Stomach (tissue), 4 donors: Measurements from ENCODE around the gene RAPGEF1.

Experiments used
- EP300 ChIP-seq: sonication (generic); formaldehyde crosslinking; IDR thresholded peaks from one replicate; pipeline ENCODE4 v1.6.1; 2017; ENCODE audit warnings: antibody characterized with exemption
- POLR2A ChIP-seq, 4 donors: fragments of 450-650 bp; IDR thresholded peaks; one replicate each; pipeline ENCODE4 v1.6.1; 2016; ENCODE audit warnings: antibody characterized with exemption in 4 of 4, control low read depth in 2 of 4, mild to moderate bottlenecking in 1 of 4, moderate library complexity in 1 of 4
- POLR2AphosphoS5 ChIP-seq, 3 donors: sonication (generic); formaldehyde crosslinking; IDR thresholded peaks; one replicate each; pipeline ENCODE4 v1.6.1; 2016; ENCODE audit warnings: antibody characterized with exemption in 3 of 3
- TF ChIP-seq, protein P1 (sequence below), 7 experiments: fragments of 450-650 bp in 4 of 7; fragments of 200-600 bp in 3 of 7; sonication (generic) in 3 of 7; IDR thresholded peaks; one replicate each; pipeline ENCODE4 v1.5.1; 2016 to 2019; ENCODE audit warnings: antibody characterized with exemption in 7 of 7, control low read depth in 2 of 7, mild to moderate bottlenecking in 1 of 7

DNA sequence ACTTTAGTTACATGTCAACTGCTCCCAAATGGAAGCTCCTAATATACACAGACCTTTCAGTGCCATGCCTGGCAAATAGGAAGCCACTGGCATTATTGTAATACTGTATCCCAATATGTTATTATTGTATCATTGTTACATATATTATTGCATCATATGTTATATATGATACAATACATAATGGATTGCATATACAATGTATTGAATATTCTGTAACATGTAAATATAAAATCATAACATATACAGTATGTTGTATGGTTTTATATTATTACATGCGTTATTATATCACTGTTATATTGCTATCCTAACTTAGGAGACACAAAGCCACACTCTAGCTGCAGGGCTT is 38.5 kb downstream of the RAPGEF1 start:
- TF ChIP-seq POLR2A (IDR thresholded peaks at IDR 0.05) = no peak
- TF ChIP-seq, protein P1, sequence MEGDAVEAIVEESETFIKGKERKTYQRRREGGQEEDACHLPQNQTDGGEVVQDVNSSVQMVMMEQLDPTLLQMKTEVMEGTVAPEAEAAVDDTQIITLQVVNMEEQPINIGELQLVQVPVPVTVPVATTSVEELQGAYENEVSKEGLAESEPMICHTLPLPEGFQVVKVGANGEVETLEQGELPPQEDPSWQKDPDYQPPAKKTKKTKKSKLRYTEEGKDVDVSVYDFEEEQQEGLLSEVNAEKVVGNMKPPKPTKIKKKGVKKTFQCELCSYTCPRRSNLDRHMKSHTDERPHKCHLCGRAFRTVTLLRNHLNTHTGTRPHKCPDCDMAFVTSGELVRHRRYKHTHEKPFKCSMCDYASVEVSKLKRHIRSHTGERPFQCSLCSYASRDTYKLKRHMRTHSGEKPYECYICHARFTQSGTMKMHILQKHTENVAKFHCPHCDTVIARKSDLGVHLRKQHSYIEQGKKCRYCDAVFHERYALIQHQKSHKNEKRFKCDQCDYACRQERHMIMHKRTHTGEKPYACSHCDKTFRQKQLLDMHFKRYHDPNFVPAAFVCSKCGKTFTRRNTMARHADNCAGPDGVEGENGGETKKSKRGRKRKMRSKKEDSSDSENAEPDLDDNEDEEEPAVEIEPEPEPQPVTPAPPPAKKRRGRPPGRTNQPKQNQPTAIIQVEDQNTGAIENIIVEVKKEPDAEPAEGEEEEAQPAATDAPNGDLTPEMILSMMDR (IDR thresholded peaks at IDR 0.05) = no peak
- no peak for TF ChIP-seq POLR2AphosphoS5 (IDR thresholded peaks at IDR 0.05)
- TF ChIP-seq EP300 = no peak
